GM12875 (cell line): Measurements from ENCODE around the gene HNRNPA1L2.

Experiments used
- H3K4me3 ChIP-seq: one replicate; pipeline ENCODE4 v1.5.1; 2011; ENCODE audit warnings: low read depth, low read length, control low read depth
- TF ChIP-seq, protein P1 (sequence below): IDR thresholded peaks from 2 replicates; pipeline ENCODE4 v1.5.1; 2011; ENCODE audit warnings: low read depth, mild to moderate bottlenecking, control low read depth, inconsistent platforms, low read length, moderate library complexity, borderline replicate concordance; ENCODE audit not compliant: insufficient read depth

Gene HNRNPA1L2

GRCh38 chr13:52644108-52644507 is 1.9 kb downstream of the HNRNPA1L2 start:
- TF ChIP-seq, protein P1, sequence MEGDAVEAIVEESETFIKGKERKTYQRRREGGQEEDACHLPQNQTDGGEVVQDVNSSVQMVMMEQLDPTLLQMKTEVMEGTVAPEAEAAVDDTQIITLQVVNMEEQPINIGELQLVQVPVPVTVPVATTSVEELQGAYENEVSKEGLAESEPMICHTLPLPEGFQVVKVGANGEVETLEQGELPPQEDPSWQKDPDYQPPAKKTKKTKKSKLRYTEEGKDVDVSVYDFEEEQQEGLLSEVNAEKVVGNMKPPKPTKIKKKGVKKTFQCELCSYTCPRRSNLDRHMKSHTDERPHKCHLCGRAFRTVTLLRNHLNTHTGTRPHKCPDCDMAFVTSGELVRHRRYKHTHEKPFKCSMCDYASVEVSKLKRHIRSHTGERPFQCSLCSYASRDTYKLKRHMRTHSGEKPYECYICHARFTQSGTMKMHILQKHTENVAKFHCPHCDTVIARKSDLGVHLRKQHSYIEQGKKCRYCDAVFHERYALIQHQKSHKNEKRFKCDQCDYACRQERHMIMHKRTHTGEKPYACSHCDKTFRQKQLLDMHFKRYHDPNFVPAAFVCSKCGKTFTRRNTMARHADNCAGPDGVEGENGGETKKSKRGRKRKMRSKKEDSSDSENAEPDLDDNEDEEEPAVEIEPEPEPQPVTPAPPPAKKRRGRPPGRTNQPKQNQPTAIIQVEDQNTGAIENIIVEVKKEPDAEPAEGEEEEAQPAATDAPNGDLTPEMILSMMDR: no peak
- no peak overlapping the region for H3K4me3 ChIP-seq

- H3K4me3 ChIP-seq: no peak overlapping the region
Measured at GRCh38 chr13:52646967-52647366, 4.7 kb downstream of the HNRNPA1L2 start.

DNA sequence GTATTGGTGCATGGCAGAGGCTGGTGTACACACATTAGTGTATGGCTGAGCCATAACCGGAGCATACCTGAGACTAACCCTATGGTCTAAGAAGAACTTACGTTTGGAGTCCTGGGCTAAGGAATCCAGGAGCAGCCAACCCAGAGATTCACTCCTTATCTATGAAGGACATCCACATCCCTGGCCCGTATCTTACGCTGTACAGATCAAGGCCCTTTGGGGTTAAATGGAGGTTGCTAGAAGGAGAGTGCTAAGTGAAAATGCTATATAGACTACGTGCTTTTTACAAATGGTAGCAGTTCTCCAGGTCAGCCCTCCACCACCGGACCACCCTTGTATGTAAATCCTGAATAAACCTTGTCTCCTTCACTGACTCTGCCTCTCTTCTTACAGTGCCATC is 8.5 kb downstream of the HNRNPA1L2 start:
- H3K4me3 ChIP-seq: peak overlapping the region; percentile 36
- TF ChIP-seq, protein P1: no peak

More at GRCh38 chr13:52646967-52647366, 4.7 kb downstream of the HNRNPA1L2 start:
- TF ChIP-seq, protein P1: no peak

DNA sequence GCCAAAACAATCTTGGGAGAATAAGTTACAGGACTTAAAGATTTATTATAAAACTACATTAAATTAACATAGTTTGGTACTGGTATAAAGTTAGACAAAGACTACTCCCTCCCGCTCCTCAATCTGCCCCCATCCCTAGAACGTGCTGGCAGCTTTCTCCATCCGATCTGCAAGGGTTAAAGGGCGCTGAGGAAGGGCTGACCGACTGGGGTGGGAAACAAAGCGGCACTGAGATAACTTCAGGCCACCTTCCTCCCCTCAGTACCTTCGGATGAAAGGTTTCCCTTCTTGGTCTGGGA is 9.6 kb downstream of the HNRNPA1L2 start:
- H3K4me3 ChIP-seq: peak overlapping the region; percentile 92
- TF ChIP-seq, protein P1: no peak

DNA sequence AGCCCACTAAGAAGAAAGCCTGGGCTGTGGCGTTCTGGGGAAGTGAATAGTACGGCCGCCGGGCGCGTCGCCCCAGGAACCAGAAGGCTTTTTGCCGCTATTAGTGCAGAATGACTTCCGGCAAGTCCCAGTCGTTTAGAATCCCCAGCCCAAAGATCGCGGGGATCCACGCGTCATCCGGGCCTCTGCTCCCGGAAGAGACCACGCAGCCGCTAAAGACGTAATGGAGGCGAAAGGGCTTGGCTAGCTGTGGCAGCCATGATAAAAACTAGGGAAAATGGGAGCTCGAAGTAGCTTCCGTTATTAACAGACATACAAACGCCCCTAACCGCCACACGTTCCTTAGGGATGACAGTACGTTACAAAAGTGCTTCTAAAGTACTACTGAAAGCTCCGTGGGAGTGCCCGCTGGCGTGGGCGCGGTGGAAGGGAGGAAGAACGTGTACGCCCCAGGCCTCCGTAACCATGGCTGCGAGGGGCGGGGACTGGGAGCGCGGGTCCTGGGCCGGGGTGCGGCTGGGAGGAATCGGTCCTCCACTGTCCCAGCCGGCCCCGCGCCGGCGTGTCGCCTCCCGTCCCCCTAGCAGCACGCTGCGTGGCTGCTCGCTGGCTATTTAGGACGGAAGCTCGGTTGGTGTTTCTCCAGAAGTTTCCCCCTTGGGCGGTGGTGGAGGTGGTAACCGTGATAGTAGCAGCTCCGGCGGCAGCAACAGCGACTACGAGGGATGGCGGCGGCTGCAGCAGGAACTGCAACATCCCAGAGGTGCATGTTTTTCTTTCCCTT is 10.2 kb downstream of the HNRNPA1L2 start, which contains the start of gene SUGT1:
TSS of gene SUGT1 (plus strand) at position 641 of the 784 bp plus-strand sequence. CDS start at position 726, 85 bp downstream.
- TF ChIP-seq, protein P1: peak; percentile 73
- peak within 1 kb of the TSS; percentile 92 for H3K4me3 ChIP-seq

DNA sequence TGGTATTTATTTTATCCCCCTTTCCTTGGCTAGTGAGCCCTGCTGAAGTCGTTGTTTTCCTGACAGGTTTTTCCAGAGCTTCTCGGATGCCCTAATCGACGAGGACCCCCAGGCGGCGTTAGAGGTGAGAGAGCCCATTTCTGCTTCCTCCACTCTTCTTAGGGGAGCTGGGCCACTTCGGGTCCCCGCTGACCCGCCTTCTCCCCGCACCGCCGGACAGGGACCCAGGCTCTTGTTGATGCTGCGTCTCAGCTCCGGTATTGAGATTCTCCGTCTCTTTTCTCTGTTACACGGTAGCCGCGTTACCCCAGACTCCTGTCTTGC is 10.7 kb downstream of the HNRNPA1L2 start:
- peak overlapping the region; percentile 92 for H3K4me3 ChIP-seq
- TF ChIP-seq, protein P1: no peak

DNA sequence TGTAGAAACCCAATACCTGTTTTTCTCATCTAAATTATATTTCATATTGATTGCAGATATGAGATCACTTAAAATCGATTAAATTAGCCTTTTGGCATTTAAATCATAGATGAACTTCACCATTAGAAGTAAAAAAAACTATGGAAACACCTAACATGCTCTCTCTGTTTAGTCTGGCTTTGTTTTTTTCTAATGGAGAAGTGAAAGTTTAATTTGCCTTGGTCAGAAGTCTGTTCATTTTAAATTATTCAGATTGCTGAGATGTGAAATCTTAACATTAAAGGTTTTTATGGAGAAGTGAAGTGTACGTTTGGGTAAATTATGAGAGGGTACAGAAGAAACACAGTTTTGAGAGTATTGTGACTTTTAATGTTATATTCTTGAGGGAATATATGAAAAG is 17.1 kb downstream of the HNRNPA1L2 start:
- H3K4me3 ChIP-seq: no peak overlapping the region
- TF ChIP-seq, protein P1: no peak
